Measurements from ENCODE around the gene ADCK1.

GRCh38 chr14:77903937-77904617 is 104.2 kb downstream of the ADCK1 start:
- TF ChIP-seq CTCF (IDR thresholded peaks at IDR 0.05) (no peak), POLR2A (IDR thresholded peaks at IDR 0.05) (no peak)
